Dedifferentiated amniotic fluid mesenchymal stem cell (primary cell): Measurements from ENCODE around the gene CXCR5.
A peak's percentile ranks its signal among the peaks of the same experiment; 100 is the strongest.

ENCODE experiments used
- DNase-seq: peaks from one replicate; pipeline ENCODE4 v3.0.0-alpha.2; 2016; ENCODE audit errors: extremely low spot score

CXCR5 gene

GRCh38 chr11:118898400-118899295, 15.0 kb downstream of the CXCR5 start:
- DNase-seq = no peak

- no peak for DNase-seq
These were observed 15.6 kb downstream of the CXCR5 start for GRCh38 chr11:118899296-118899688.

- no peak for DNase-seq
These were observed 16.1 kb downstream of the CXCR5 start for GRCh38 chr11:118899706-118900360.

GRCh38 chr11:118900535-118901384, 17.1 kb downstream of the CXCR5 start:
- DNase-seq = no peak

- DNase-seq = no peak
These were observed 18.0 kb downstream of the CXCR5 start for GRCh38 chr11:118901494-118902335.

GRCh38 chr11:118902336-118903203, 18.9 kb downstream of the CXCR5 start:
- DNase-seq = no peak

GRCh38 chr11:118903204-118904015, 19.7 kb downstream of the CXCR5 start:
- no peak for DNase-seq

- no peak for DNase-seq
These were observed 23.7 kb downstream of the CXCR5 start for GRCh38 chr11:118907051-118908042.

GRCh38 chr11:118908264-118908663, 24.6 kb downstream of the CXCR5 start:
- DNase-seq = no peak

- peak; percentile 86 for DNase-seq
These were observed 25.4 kb downstream of the CXCR5 start for GRCh38 chr11:118908901-118909618.

GRCh38 chr11:118909619-118910308, 26.1 kb downstream of the CXCR5 start:
- no peak for DNase-seq

- peak; percentile 89 for DNase-seq
These were observed 26.8 kb downstream of the CXCR5 start for GRCh38 chr11:118910309-118911112.

- DNase-seq = no peak
These were observed 27.6 kb downstream of the CXCR5 start for GRCh38 chr11:118911113-118911879.

GRCh38 chr11:118911880-118912741, 28.4 kb downstream of the CXCR5 start:
- peak; percentile 86 for DNase-seq
